Ovary (tissue), 3 donors: ENCODE results near the gene NAALADL2.

ENCODE experiments used
- CTCF ChIP-seq, 3 donors: fragments of 450-650 bp in 2 of 3; fragments of 200-600 bp in 1 of 3; IDR thresholded peaks; one replicate each; pipeline versions ENCODE4 v1.5.1 to v1.8.0; 2016 to 2022; ENCODE audit warnings: antibody characterized with exemption in 3 of 3, mild to moderate bottlenecking in 1 of 3
- POLR2A ChIP-seq: fragments of 450-650 bp; IDR thresholded peaks from one replicate; pipeline ENCODE4 v1.6.1; 2017; ENCODE audit warnings: antibody characterized with exemption, mild to moderate bottlenecking, moderate library complexity
- donor health status: DM: no; HTN: no; CAD: no.

GRCh38 chr3:175434561-175434960 lies 575.4 kb downstream of the NAALADL2 start:
- TF ChIP-seq CTCF (IDR thresholded peaks at IDR 0.05) (no peak), POLR2A (no peak)
